ENCODE data around the gene DMD. TPM values are rescaled to one million over a fixed set of nuclear protein-coding genes. Genes with fewer than 3 reads are reported as not detected.

DMD gene
- total RNA-seq, 6 experiments from 2014 or later: 4.9 to 6.0 (median 5.5) TPM

GRCh38 chrX:32155044-32155638, 1056.2 kb downstream of the DMD start:
- H3K36me3 Mint-ChIP-seq (ENCODE audit: low read depth): no peaks in the 10 kb centered on the region
- no peak overlapping the region for H3K4me3 Mint-ChIP-seq

DNA sequence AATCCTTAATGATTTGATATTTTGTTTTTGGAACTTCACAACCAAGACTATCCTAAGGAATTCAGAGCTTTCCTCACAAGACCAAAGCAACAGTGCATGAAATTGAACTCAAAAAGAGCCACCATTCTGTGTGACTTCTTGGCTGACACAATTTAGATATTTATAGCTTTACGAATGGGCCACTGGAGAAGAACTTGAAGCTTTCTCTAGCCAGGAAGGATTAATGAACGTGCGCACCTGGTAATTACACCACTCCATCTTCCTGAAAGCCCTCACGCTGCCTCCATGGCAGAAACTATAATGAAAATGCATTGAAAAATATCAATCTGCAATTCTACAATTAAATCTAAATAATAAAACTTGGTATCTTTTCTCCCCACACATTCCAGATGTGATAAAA, 1057.8 kb downstream of the DMD start:
- Mint-ChIP-seq H3K36me3 (ENCODE audit: low read depth) (no peaks in the 10 kb centered on the region), H3K27ac (no peak overlapping the region), H3K4me1 (ENCODE audit: low read depth) (no peaks in the 10 kb centered on the region), H3K4me3 (no peak overlapping the region), H3K27me3 (ENCODE audit: insufficient read depth) (no peaks in the 10 kb centered on the region), H3K9me3 (0 out of 2 replicates have a peak, but pooled peaks cover 4% of the 10 kb centered on the region)
- TF ChIP-seq CTCF (IDR thresholded peaks at IDR 0.05): no peak
- no peak for DNase-seq

More at GRCh38 chrX:32155044-32155638, 1056.2 kb downstream of the DMD start:
- no peak for DNase-seq
- TF ChIP-seq CTCF (IDR thresholded peaks at IDR 0.05): no peak
- Mint-ChIP-seq H3K27ac (no peak overlapping the region), H3K27me3 (ENCODE audit: insufficient read depth) (no peaks in the 10 kb centered on the region), H3K9me3 (peaks cover 9% of the 10 kb centered on the region; the same call in 1 of the 2 replicates), H3K4me1 (ENCODE audit: low read depth) (no peaks in the 10 kb centered on the region)

- no peak overlapping the region for H3K4me3 Mint-ChIP-seq
- no peak overlapping the region for H3K27ac Mint-ChIP-seq
- no peaks in the 10 kb centered on the region for H3K36me3 Mint-ChIP-seq (ENCODE audit: low read depth)
- no peaks in the 10 kb centered on the region for H3K9me3 Mint-ChIP-seq
- DNase-seq: no peak
- no peak for TF ChIP-seq CTCF (IDR thresholded peaks at IDR 0.05)
- H3K27me3 Mint-ChIP-seq (ENCODE audit: insufficient read depth): no peaks in the 10 kb centered on the region
- no peaks in the 10 kb centered on the region for H3K4me1 Mint-ChIP-seq (ENCODE audit: low read depth)
Measured at GRCh38 chrX:32150141-32150540, 1061.2 kb downstream of the DMD start.

- Mint-ChIP-seq H3K27ac (no peak overlapping the region), H3K4me1 (ENCODE audit: low read depth) (no peaks in the 10 kb centered on the region), H3K4me3 (no peak overlapping the region), H3K9me3 (peaks cover 4% of the 10 kb centered on the region; the same call in 1 of the 2 replicates), H3K36me3 (ENCODE audit: low read depth) (no peaks in the 10 kb centered on the region), H3K27me3 (ENCODE audit: insufficient read depth) (peaks cover 1% of the 10 kb centered on the region; the same call in 1 of the 2 replicates)
- no peak for TF ChIP-seq CTCF (IDR thresholded peaks at IDR 0.05)
- DNase-seq: no peak
Measured at GRCh38 chrX:32141841-32142240, 1069.5 kb downstream of the DMD start.

DNA sequence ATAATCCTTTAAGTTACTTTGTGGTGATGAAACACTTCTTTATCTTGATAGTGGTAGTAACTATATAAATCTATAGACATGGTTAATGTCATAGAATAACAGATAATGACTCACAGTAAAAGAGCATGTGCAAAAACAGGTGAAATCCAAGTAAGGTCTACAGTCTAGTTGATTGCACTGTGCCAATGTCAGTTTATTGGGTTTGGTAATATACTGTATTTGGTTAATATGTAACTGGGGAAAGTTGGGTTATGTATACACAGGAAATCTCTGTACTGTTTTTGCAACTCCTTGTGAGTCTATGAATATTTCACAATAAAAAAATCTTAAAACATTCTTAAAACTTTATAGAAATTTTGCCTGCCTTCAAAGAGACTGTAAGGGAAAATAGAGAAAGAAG, 1071.9 kb downstream of the DMD start:
- no peak for DNase-seq
- Mint-ChIP-seq H3K4me3 (no peak overlapping the region), H3K9me3 (peaks cover 4% of the 10 kb centered on the region; the same call in 1 of the 2 replicates), H3K27me3 (ENCODE audit: insufficient read depth) (peaks cover 1% of the 10 kb centered on the region; the same call in 1 of the 2 replicates), H3K4me1 (ENCODE audit: low read depth) (no peaks in the 10 kb centered on the region), H3K36me3 (ENCODE audit: low read depth) (no peaks in the 10 kb centered on the region), H3K27ac (no peak overlapping the region)
- TF ChIP-seq CTCF (IDR thresholded peaks at IDR 0.05): no peak

Measured in HFFc6 (cell line).